ENCODE measurements around the gene GRIK3.

GRCh38 chr1:36847761-36848160 lies 186.6 kb downstream of the GRIK3 start:
- TF ChIP-seq EZH2phosphoT487 (IDR thresholded peaks at IDR 0.05; ENCODE audit: borderline replicate concordance, low read length) (no peak), EZH2 (IDR thresholded peaks at IDR 0.05; ENCODE audit: low read length, unreplicated experiment) (no peak)
